ENCODE data around the gene TCF3.

Gene TCF3

GRCh38 chr19:1591421-1592023 is 60.9 kb downstream of the TCF3 start:
- TF ChIP-seq, protein P1, sequence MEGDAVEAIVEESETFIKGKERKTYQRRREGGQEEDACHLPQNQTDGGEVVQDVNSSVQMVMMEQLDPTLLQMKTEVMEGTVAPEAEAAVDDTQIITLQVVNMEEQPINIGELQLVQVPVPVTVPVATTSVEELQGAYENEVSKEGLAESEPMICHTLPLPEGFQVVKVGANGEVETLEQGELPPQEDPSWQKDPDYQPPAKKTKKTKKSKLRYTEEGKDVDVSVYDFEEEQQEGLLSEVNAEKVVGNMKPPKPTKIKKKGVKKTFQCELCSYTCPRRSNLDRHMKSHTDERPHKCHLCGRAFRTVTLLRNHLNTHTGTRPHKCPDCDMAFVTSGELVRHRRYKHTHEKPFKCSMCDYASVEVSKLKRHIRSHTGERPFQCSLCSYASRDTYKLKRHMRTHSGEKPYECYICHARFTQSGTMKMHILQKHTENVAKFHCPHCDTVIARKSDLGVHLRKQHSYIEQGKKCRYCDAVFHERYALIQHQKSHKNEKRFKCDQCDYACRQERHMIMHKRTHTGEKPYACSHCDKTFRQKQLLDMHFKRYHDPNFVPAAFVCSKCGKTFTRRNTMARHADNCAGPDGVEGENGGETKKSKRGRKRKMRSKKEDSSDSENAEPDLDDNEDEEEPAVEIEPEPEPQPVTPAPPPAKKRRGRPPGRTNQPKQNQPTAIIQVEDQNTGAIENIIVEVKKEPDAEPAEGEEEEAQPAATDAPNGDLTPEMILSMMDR (conservative IDR thresholded peaks at IDR 0.05; ENCODE audit: low read depth, low read length) = no peak
- peak overlapping the region; percentile 56 for H3K4me3 ChIP-seq (IDR thresholded peaks at IDR 0.05; ENCODE audit: insufficient read depth, low read depth, low read length)
- H3K36me3 ChIP-seq (ENCODE audit: insufficient read depth) = no peaks in the 10 kb centered on the region
- H3K4me1 ChIP-seq (ENCODE audit: low read depth, poor library complexity, severe bottlenecking) = peaks cover 20% of the 10 kb centered on the region
- H3K27me3 ChIP-seq (ENCODE audit: insufficient read depth, low read depth) = no peaks in the 10 kb centered on the region
- peak overlapping the region; percentile 65 for H3K4me2 ChIP-seq
- no peak overlapping the region for H2AFZ ChIP-seq (ENCODE audit: low read depth)
- no peaks in the 10 kb centered on the region for H4K20me1 ChIP-seq (ENCODE audit: insufficient read depth)
- H3K79me2 ChIP-seq (ENCODE audit: insufficient read depth, low read depth) = peaks cover 47% of the 10 kb centered on the region
- peak overlapping the region; percentile 100 for H3K9ac ChIP-seq
- peak overlapping the region; percentile 99 for H3K27ac ChIP-seq

GRCh38 chr19:1590641-1591397 is 61.6 kb downstream of the TCF3 start:
- Histone ChIP-seq H3K79me2 (ENCODE audit: insufficient read depth, low read depth) (peaks cover 50% of the 10 kb centered on the region), H3K4me2 (peak overlapping the region; percentile 65), H3K4me3 (IDR thresholded peaks at IDR 0.05; ENCODE audit: insufficient read depth, low read depth, low read length) (peak overlapping the region; percentile 56), H3K9ac (peak overlapping the region; percentile 100), H4K20me1 (ENCODE audit: insufficient read depth) (no peaks in the 10 kb centered on the region), H3K36me3 (ENCODE audit: insufficient read depth) (no peaks in the 10 kb centered on the region), H3K27me3 (ENCODE audit: insufficient read depth, low read depth) (no peaks in the 10 kb centered on the region), H2AFZ (ENCODE audit: low read depth) (no peak overlapping the region), H3K27ac (peak overlapping the region; percentile 99), H3K4me1 (ENCODE audit: low read depth, poor library complexity, severe bottlenecking) (peaks cover 20% of the 10 kb centered on the region)
- TF ChIP-seq, protein P1 (conservative IDR thresholded peaks at IDR 0.05; ENCODE audit: low read depth, low read length) = no peak; the same call in 1 of the 2 replicates

GRCh38 chr19:1587872-1588271 is 64.5 kb downstream of the TCF3 start:
- Histone ChIP-seq H2AFZ (ENCODE audit: low read depth) (no peak overlapping the region), H3K9ac (no peak overlapping the region), H3K4me3 (IDR thresholded peaks at IDR 0.05; ENCODE audit: insufficient read depth, low read depth, low read length) (no peak overlapping the region), H3K4me2 (no peak overlapping the region), H3K27me3 (ENCODE audit: insufficient read depth, low read depth) (no peaks in the 10 kb centered on the region), H3K27ac (no peak overlapping the region), H3K36me3 (ENCODE audit: insufficient read depth) (no peaks in the 10 kb centered on the region), H4K20me1 (ENCODE audit: insufficient read depth) (no peaks in the 10 kb centered on the region), H3K4me1 (ENCODE audit: low read depth, poor library complexity, severe bottlenecking) (peaks cover 14% of the 10 kb centered on the region), H3K79me2 (ENCODE audit: insufficient read depth, low read depth) (peaks cover 50% of the 10 kb centered on the region)
- TF ChIP-seq, protein P1 (conservative IDR thresholded peaks at IDR 0.05; ENCODE audit: low read depth, low read length) = no peak

DNA sequence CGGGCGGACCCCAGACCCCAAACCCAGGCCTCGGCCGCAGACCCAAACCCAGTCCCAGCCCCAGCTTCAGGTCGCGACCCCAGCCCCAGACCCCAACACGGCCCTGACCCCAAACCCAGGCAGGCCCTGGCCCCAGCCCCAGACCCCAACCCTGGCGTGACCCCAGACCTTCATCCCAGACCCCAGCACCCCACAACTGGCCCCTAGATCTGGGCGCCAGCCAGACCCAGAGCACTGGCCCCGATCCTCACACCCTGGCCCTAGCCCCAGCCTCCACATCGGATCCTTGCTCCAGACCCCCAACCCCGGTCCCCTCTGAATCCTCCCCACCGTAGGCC is 67.2 kb downstream of the TCF3 start:
- no peak overlapping the region for H3K27ac ChIP-seq
- H2AFZ ChIP-seq (ENCODE audit: low read depth) = no peak overlapping the region
- H4K20me1 ChIP-seq (ENCODE audit: insufficient read depth) = no peaks in the 10 kb centered on the region
- H3K4me3 ChIP-seq (IDR thresholded peaks at IDR 0.05; ENCODE audit: insufficient read depth, low read depth, low read length) = no peak overlapping the region
- TF ChIP-seq, protein P1 (conservative IDR thresholded peaks at IDR 0.05; ENCODE audit: low read depth, low read length) = no peak
- H3K79me2 ChIP-seq (ENCODE audit: insufficient read depth, low read depth) = peaks cover 31% of the 10 kb centered on the region
- peaks cover 9% of the 10 kb centered on the region for H3K4me1 ChIP-seq (ENCODE audit: low read depth, poor library complexity, severe bottlenecking)
- H3K27me3 ChIP-seq (ENCODE audit: insufficient read depth, low read depth) = no peaks in the 10 kb centered on the region
- H3K36me3 ChIP-seq (ENCODE audit: insufficient read depth) = no peaks in the 10 kb centered on the region
- H3K4me2 ChIP-seq = no peak overlapping the region
- H3K9ac ChIP-seq = no peak overlapping the region
